GM23248 (cell line): ENCODE results near the gene GPX6.
"Not testable (repeated sequence)": the region's sequence is repeated elsewhere in the genome, so short reads cannot be mapped to it uniquely, and the experiment has no call there.

Experiments
- EZH2 ChIP-seq: fragments of 200-600 bp; sonication (generic); IDR thresholded peaks from 2 replicates; pipeline ENCODE4 v1.6.1; 2018; ENCODE audit warnings: antibody characterized with exemption, mild to moderate bottlenecking; ENCODE audit not compliant: insufficient read depth, poor library complexity, severe bottlenecking
- EZH2phosphoT487 ChIP-seq: fragments of 200-600 bp; sonication (generic); IDR thresholded peaks from 2 replicates; pipeline ENCODE4 v1.6.1; 2018; ENCODE audit warnings: antibody characterized with exemption, moderate library complexity, mild to moderate bottlenecking, low read depth; ENCODE audit not compliant: insufficient read depth

- not testable (repeated sequence) for TF ChIP-seq EZH2phosphoT487, EZH2
Observed at GRCh38 chr6:28502709-28503305, 12.8 kb downstream of the GPX6 start.
